ENCODE measurements around the gene OR10D3. TPM values are rescaled to one million over a fixed set of nuclear protein-coding genes. Genes with fewer than 3 reads are reported as not detected.

The OR10D3 gene
- total and polyA plus RNA-seq, 2 of the 8 experiments (the other 6 are each of a cell fraction or from before 2014, with no cell fraction given), result not detected

DNA sequence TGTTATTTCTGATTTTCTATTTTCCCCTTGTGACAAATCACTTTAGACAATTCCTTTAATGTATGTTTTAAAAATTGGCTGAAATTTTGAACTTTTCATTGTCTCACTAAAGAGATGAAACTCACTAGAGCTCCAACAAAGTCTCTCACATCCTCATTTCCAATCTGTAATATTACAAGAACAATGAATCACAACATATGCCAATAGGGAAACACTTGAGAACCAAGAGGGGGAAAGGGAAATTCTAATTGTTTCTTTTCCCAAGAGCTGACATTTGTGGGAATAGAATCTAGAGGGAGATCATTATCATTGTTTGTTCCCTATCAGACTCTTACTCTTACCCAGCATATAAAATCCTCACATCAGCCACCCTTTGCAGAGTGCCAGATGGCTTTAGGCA, 28.2 kb downstream of the OR10D3 start:
- DNase-seq (ENCODE audit: low read depth in 1 of 2, low spot score in 2 of 2) (no peak), FAIRE-seq (no peak)
- Histone ChIP-seq H2BK15ac (ENCODE audit: low read length) (no peak overlapping the region), H3K23me2 (ENCODE audit: low read depth, low read length) (no peaks in the 10 kb centered on the region), H3K9ac (replicated peaks in 1 of 4; ENCODE audit: extremely low read depth in 1 of 4, low read depth in 3 of 4, low read length in 3 of 4) (no peak overlapping the region), H3K56ac (replicated peaks; ENCODE audit: insufficient read length, low read depth, low read length) (no peak overlapping the region), H4K91ac (replicated peaks; ENCODE audit: insufficient read length, low read length) (no peak overlapping the region), H3K79me1 (ENCODE audit: low read depth, low read length) (no peaks in the 10 kb centered on the region), H3K79me2 (ENCODE audit: control insufficient read depth in 1 of 2, insufficient read depth in 2 of 2, low read length in 2 of 2) (no peaks in the 10 kb centered on the region), H3K18ac (ENCODE audit: extremely low read depth, low read length) (no peak overlapping the region), H2BK5ac (ENCODE audit: low read depth, low read length) (no peak overlapping the region), H3K4me3 (ENCODE audit: extremely low read depth in 1 of 4, insufficient read depth in 2 of 4, low read depth in 3 of 4, low read length in 4 of 4) (no peak overlapping the region), H3K27ac (ENCODE audit: low read depth, low read length) (no peak overlapping the region), H3K14ac (ENCODE audit: insufficient read length) (no peak overlapping the region), H3K36me3 (ENCODE audit: control insufficient read depth in 2 of 4, insufficient read depth in 4 of 4, low read length in 3 of 4) (no peaks in the 10 kb centered on the region), H4K5ac (ENCODE audit: insufficient read length, low read depth, low read length) (no peak overlapping the region), H2BK12ac (ENCODE audit: low read depth, low read length) (no peak overlapping the region), H4K20me1 (replicated peaks in 1 of 2; ENCODE audit: control insufficient read depth in 1 of 2, insufficient read depth in 2 of 2, low read length in 2 of 2) (no peaks in the 10 kb centered on the region), H4K8ac (ENCODE audit: extremely low read depth, insufficient read depth, low read length) (no peak overlapping the region), H2AFZ (ENCODE audit: low read length) (no peak overlapping the region), H3K4me2 (ENCODE audit: insufficient read depth in 1 of 2, low read depth in 2 of 2, low read length in 2 of 2) (no peak overlapping the region), H2BK120ac (replicated peaks; ENCODE audit: low read depth, low read length) (no peak overlapping the region), H3K27me3 (replicated peaks in 1 of 4; ENCODE audit: control insufficient read depth in 3 of 4, extremely low read depth in 1 of 4, insufficient read depth in 3 of 4, low read length in 3 of 4) (no peaks in the 10 kb centered on the region), H3K4ac (replicated peaks; ENCODE audit: insufficient read length, low read depth, low read length) (no peak overlapping the region), H2BK20ac (ENCODE audit: low read length) (no peak overlapping the region), H3K23ac (ENCODE audit: insufficient read length) (no peak overlapping the region), H3K4me1 (replicated peaks in 1 of 4; ENCODE audit: control insufficient read depth in 3 of 4, insufficient read depth in 4 of 4, low read length in 3 of 4) (no peaks in the 10 kb centered on the region), H3K9me3 (ENCODE audit: insufficient read depth in 2 of 2, low read depth in 1 of 2, low read length in 1 of 2) (no peaks in the 10 kb centered on the region; a peak in 1 of 4 replicates), H2AK5ac (ENCODE audit: low read depth, low read length) (no peak overlapping the region)
- CTCF ChIA-PET (ENCODE audit: partially characterized antibody), result interaction anchor here (1.1 kb wide), 1 partner anchor 140 kb away, joined by 3 read pairs; no protein-coding TSS in a partner anchor
- POLR2A ChIA-PET (ENCODE audit: partially characterized antibody), result no interaction called here
- TF ChIP-seq CHD1 (IDR thresholded peaks at IDR 0.05; ENCODE audit: low read depth, low read length) (no peak), SIN3A (conservative IDR thresholded peaks at IDR 0.05 in 1 of 2, IDR thresholded peaks at IDR 0.05 in 1 of 2; ENCODE audit: low read depth in 1 of 2, low read length in 2 of 2) (no peak), MAFK (IDR thresholded peaks at IDR 0.05; ENCODE audit: low read depth, low read length) (no peak), SP4 (IDR thresholded peaks at IDR 0.05; ENCODE audit: low read length) (no peak), TAF7 (optimal IDR thresholded peaks at IDR 0.05; ENCODE audit: borderline replicate concordance, low read depth, low read length) (no peak), ASH2L (IDR thresholded peaks at IDR 0.05; ENCODE audit: low read length) (no peak), JUND (IDR thresholded peaks at IDR 0.05; ENCODE audit: low read length) (no peak), RAD21 (IDR thresholded peaks at IDR 0.05 in 1 of 2, conservative IDR thresholded peaks at IDR 0.05 in 1 of 2; ENCODE audit: low read depth in 2 of 2, low read length in 2 of 2) (no peak), RBBP5 (IDR thresholded peaks at IDR 0.05; ENCODE audit: borderline replicate concordance, low read depth, low read length) (no peak), KDM1A (IDR thresholded peaks at IDR 0.05; ENCODE audit: borderline replicate concordance, low read length) (no peak), ZNF274 (IDR thresholded peaks at IDR 0.05; ENCODE audit: borderline replicate concordance, extremely low read depth, low read length) (no peak)
- TF ChIP-seq, protein P1, sequence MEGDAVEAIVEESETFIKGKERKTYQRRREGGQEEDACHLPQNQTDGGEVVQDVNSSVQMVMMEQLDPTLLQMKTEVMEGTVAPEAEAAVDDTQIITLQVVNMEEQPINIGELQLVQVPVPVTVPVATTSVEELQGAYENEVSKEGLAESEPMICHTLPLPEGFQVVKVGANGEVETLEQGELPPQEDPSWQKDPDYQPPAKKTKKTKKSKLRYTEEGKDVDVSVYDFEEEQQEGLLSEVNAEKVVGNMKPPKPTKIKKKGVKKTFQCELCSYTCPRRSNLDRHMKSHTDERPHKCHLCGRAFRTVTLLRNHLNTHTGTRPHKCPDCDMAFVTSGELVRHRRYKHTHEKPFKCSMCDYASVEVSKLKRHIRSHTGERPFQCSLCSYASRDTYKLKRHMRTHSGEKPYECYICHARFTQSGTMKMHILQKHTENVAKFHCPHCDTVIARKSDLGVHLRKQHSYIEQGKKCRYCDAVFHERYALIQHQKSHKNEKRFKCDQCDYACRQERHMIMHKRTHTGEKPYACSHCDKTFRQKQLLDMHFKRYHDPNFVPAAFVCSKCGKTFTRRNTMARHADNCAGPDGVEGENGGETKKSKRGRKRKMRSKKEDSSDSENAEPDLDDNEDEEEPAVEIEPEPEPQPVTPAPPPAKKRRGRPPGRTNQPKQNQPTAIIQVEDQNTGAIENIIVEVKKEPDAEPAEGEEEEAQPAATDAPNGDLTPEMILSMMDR (IDR thresholded peaks at IDR 0.05; ENCODE audit: control extremely low read depth in 1 of 3, insufficient read depth in 1 of 3, low read depth in 1 of 3, low read length in 3 of 3), result no peak
